Ramos (cell line): ENCODE results near the gene OR56A1.

Experiments
- in situ Hi-C: fragments of 300-500 bp; cut with MboI; formaldehyde crosslinking; loops from one replicate; pipeline ENCODE4 v1.14.3; 2022; ENCODE audit warnings: low sequenced_read_pairs; ENCODE audit not compliant: unreplicated experiment

OR56A1 gene

GRCh38 chr11:5992604-5993251, 37.8 kb downstream of the OR56A1 start:
- in situ Hi-C loops = no loop called here

- in situ Hi-C loops = no loop called here
Measured at GRCh38 chr11:5992150-5992549, 38.4 kb downstream of the OR56A1 start.

- in situ Hi-C loops = no loop called here
Measured at GRCh38 chr11:5989203-5989602, 41.4 kb downstream of the OR56A1 start.

- in situ Hi-C loops = no loop called here
Measured at GRCh38 chr11:5986885-5987284, 43.7 kb downstream of the OR56A1 start, which contains the start of gene OR52L1. TSS of gene OR52L1 (minus strand) at chr11:5986985. CDS start at chr11:5986930, 55 bp downstream.

- in situ Hi-C loops = no loop called here
Measured at GRCh38 chr11:5983443-5983842, 47.1 kb downstream of the OR56A1 start.

- in situ Hi-C loops = no loop called here
Measured at GRCh38 chr11:5973530-5973929, 57.0 kb downstream of the OR56A1 start.
